Loucy (cell line): ENCODE results near the gene LTC4S.

ENCODE experiments used
- EZH2phosphoT487 ChIP-seq: fragments of 200-600 bp; IDR thresholded peaks from 2 replicates; pipeline ENCODE4 v1.6.1; 2018; ENCODE audit warnings: antibody characterized with exemption, mild to moderate bottlenecking, moderate library complexity, borderline replicate concordance
- TF ChIP-seq, protein P1 (sequence below): fragments of 200-600 bp; sonication (generic); conservative IDR thresholded peaks from 2 replicates; pipeline ENCODE4 v1.5.1; 2014; ENCODE audit warnings: mild to moderate bottlenecking, antibody characterized with exemption, low read length

- TF ChIP-seq, protein P1, sequence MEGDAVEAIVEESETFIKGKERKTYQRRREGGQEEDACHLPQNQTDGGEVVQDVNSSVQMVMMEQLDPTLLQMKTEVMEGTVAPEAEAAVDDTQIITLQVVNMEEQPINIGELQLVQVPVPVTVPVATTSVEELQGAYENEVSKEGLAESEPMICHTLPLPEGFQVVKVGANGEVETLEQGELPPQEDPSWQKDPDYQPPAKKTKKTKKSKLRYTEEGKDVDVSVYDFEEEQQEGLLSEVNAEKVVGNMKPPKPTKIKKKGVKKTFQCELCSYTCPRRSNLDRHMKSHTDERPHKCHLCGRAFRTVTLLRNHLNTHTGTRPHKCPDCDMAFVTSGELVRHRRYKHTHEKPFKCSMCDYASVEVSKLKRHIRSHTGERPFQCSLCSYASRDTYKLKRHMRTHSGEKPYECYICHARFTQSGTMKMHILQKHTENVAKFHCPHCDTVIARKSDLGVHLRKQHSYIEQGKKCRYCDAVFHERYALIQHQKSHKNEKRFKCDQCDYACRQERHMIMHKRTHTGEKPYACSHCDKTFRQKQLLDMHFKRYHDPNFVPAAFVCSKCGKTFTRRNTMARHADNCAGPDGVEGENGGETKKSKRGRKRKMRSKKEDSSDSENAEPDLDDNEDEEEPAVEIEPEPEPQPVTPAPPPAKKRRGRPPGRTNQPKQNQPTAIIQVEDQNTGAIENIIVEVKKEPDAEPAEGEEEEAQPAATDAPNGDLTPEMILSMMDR = no peak
- no peak for TF ChIP-seq EZH2phosphoT487
Measured at GRCh38 chr5:179749857-179750508, 43.8 kb upstream of the LTC4S start.
